Astrocyte (in vitro differentiated cells and primary cell): ENCODE measurements around the gene UGT1A7.

ENCODE experiments used
- EZH2 ChIP-seq: IDR thresholded peaks from 2 replicates; pipeline ENCODE4 v1.6.1; 2012; ENCODE audit warnings: mild to moderate bottlenecking, low read length, inconsistent platforms; ENCODE audit not compliant: insufficient read depth
- TF ChIP-seq, protein P1 (sequence below): IDR thresholded peaks from 2 replicates; pipeline ENCODE4 v1.5.1; 2011; ENCODE audit warnings: low read depth, mild to moderate bottlenecking, inconsistent platforms, low read length, moderate library complexity; ENCODE audit not compliant: insufficient read depth

DNA sequence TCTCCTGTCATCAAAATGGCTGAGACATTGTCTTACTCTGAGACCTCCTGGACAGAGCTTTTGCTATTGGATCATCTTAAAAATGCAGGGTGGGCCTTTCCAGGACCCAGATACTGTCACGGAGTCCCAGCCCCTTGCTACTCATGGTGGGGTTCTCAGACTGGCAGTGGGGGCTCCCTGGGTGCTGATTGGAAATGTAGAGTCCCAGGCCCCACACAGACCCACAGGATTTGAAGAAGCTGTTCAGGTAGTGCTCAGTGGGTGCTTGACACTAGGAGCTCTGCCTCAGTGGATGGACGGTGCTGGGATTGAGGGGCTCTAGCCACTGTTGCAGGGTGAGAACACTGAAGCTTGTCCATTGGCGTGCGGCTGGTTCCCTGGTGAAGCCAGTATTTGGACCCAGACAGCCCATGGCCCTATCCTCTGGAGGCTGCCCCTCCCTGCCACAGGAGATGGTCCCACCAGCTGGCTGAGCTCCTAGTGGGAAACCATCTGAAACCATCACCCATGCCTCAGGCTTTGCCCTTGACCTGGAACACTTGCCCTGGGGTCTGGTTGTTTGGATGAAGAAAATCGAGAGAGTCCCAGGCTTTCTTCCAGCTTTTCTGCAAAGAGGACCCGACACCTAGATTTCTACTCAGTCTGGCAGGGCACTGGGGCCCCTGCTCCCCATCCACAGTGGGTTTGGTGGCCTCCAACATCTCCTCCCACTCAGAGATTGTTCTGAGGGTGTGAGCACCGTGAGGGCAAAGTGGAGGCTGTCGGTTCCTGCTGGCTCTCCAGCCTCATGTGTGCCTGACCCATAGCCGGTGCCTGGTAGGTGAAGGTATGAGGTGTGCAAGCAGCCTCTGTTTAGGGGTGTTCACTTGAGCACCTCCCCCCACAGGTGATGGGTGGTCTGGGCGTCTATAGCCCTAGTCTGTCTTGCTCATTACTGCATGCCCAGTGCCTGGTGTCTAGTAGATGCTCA, 126.5 kb downstream of the UGT1A7 start:
- TF ChIP-seq, protein P1, sequence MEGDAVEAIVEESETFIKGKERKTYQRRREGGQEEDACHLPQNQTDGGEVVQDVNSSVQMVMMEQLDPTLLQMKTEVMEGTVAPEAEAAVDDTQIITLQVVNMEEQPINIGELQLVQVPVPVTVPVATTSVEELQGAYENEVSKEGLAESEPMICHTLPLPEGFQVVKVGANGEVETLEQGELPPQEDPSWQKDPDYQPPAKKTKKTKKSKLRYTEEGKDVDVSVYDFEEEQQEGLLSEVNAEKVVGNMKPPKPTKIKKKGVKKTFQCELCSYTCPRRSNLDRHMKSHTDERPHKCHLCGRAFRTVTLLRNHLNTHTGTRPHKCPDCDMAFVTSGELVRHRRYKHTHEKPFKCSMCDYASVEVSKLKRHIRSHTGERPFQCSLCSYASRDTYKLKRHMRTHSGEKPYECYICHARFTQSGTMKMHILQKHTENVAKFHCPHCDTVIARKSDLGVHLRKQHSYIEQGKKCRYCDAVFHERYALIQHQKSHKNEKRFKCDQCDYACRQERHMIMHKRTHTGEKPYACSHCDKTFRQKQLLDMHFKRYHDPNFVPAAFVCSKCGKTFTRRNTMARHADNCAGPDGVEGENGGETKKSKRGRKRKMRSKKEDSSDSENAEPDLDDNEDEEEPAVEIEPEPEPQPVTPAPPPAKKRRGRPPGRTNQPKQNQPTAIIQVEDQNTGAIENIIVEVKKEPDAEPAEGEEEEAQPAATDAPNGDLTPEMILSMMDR, result no peak
- no peak for TF ChIP-seq EZH2
